Measurements from ENCODE around the gene ARPC1B. TPM values are rescaled to one million over a fixed set of nuclear protein-coding genes. Genes with fewer than 3 reads are reported as not detected.
"Not testable (repeated sequence)": the region's sequence is repeated elsewhere in the genome, so short reads cannot be mapped to it uniquely, and the experiment has no call there.

ARPC1B gene
- polyA plus RNA-seq, 4 donors = 26.5 to 47.6 (median 34.2) TPM

DNA sequence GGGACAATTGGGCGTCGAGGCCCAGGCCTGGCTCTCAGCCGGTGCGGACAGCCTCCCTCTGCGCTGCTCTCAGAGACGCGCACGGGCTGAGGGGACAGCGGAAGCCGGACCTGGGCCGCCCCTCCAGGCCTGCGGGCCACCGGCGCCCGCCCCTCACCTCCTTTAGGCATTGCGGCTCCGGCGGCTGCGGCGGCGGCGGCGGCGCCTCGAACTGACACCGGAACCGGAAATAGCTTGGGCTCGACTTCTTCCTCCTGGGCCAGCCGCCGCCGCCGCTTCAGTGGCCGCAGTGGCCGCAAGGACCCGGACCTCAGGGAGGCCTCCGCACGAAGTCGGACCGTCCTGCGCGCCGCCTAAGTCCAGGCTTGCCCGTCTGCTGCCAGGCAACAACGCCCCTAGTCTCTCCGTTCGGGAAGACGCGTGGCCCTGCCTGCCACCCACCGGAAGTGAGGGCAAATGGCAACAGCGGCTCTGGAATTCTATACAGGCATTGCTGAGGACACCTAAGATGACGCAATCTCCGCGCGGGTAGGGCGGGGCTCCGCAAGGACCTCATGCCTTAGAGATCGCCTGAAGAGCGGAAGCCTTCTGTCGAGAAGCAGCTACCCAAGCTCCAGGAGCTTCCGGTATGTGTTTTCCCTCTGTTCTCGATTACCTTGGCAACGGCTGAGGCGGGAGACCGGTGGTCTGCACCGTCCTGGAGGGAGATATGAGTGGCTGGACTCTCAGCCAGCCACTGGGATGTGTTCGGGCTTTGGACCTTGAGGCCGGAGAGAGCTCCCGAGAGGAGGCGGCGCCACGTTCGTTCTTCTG lies 34.1 kb downstream of the ARPC1B start, which contains the start of the genes BUD31 and PDAP1:
BUD31 (plus strand) TSS at position 591 of the 813 bp plus-strand sequence. CDS start 2,124 bp downstream, outside the sequence.
PDAP1 (minus strand) TSS at position 219 of the 813 bp plus-strand sequence; CDS start at position 170, 49 bp downstream.
- DNase-seq (ENCODE audit: low read depth in 4 of 4, low spot score in 3 of 4) = peak; percentile 89 to 93 (median 91)

GRCh38 chr7:99409192-99409572 lies 34.7 kb downstream of the ARPC1B start:
- no peak for DNase-seq (ENCODE audit: low read depth in 4 of 4, low spot score in 3 of 4)

- no peak for DNase-seq (ENCODE audit: low read depth in 4 of 4, low spot score in 3 of 4)
These were observed 35.3 kb downstream of the ARPC1B start for GRCh38 chr7:99409806-99410205.

GRCh38 chr7:99410635-99411034 lies 36.1 kb downstream of the ARPC1B start:
- DNase-seq (ENCODE audit: low read depth in 4 of 4, low spot score in 3 of 4) = no peak

GRCh38 chr7:99415513-99416127 lies 41.1 kb downstream of the ARPC1B start:
- DNase-seq (ENCODE audit: low read depth in 4 of 4, low spot score in 3 of 4) = not testable (repeated sequence)

- no peak for DNase-seq (ENCODE audit: low read depth in 4 of 4, low spot score in 3 of 4)
These were observed 43.7 kb downstream of the ARPC1B start for GRCh38 chr7:99418260-99418659.

GRCh38 chr7:99419323-99420021 lies 44.9 kb downstream of the ARPC1B start:
- no peak for DNase-seq (ENCODE audit: low read depth in 4 of 4, low spot score in 3 of 4)

DNA sequence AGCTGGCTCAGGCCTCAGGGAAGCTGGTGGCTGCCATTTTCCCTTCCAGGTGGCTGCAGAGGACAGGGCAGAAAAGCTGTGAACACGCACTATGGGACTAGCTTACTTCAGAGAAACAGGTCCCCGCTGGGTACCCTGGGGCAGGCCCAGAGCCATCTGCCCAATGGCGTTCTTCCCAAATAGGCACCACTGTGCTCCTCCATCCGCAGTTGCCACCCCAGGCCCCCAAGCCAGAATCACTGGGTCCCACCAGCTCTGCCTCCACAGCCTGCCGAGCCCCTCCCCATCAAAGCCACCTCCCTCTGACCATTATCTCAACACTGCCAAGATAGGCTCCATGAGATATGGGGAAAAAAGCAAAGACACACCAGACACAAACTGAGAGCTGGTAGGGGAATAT lies 45.7 kb downstream of the ARPC1B start:
- no peak for DNase-seq (ENCODE audit: low read depth in 4 of 4, low spot score in 3 of 4)

- DNase-seq (ENCODE audit: low read depth in 4 of 4, low spot score in 3 of 4) = no peak
These were observed 46.5 kb downstream of the ARPC1B start for GRCh38 chr7:99420986-99421385.

DNA sequence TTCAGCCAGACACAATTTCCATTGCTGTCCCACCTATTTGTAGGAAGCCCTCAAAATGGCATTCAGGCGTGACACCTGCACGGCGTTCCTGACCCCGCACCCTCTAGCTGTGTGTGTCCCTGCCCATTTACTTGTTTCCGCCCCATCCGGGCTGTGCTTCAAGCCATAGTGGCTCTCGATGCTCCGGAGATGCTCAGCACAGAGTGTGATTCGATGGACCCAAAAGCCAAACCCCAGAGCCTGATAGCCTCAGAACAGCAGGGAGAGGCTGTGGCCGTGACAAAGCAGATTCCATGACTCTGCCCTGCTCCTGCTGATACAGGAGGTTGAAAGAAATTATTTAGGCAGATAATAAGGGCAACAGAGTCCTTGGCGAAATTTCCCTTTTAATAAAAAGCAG lies 47.7 kb downstream of the ARPC1B start:
- no peak for DNase-seq (ENCODE audit: low read depth in 4 of 4, low spot score in 3 of 4)

- DNase-seq (ENCODE audit: low read depth in 4 of 4, low spot score in 3 of 4) = no peak
These were observed 48.1 kb downstream of the ARPC1B start for GRCh38 chr7:99422625-99423024.

GRCh38 chr7:99424932-99425730 lies 50.6 kb downstream of the ARPC1B start:
- no peak for DNase-seq (ENCODE audit: low read depth in 4 of 4, low spot score in 3 of 4)

DNA sequence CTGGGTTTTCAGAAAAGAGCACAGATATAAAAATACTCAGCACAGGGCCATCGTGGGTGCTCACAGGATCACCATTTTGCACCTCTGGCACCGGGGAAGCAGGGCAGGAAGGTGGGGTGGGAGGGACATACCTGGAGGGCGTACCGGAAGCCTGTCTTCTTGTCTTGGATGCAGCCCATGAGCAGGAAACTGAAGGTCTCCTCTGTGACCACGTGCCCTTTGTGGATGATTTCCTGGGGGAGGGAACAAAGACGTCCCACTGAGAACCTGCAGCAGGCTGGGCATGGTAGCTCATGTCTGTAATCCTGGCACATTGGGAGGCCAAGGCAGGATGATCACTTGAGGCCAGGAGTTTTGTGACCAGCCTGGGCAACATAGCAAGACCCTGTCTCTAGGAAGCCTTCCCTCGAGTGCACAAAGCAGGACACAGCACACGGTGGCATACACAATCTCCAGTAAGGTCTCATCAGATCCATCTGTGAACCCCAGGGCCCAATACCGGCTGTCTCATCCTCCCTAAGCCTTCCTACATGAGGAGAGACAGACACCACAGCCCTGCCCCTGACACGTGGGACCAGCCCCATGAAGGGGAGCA lies 54.5 kb downstream of the ARPC1B start:
- DNase-seq (ENCODE audit: low read depth in 4 of 4, low spot score in 3 of 4) = no peak

DNA sequence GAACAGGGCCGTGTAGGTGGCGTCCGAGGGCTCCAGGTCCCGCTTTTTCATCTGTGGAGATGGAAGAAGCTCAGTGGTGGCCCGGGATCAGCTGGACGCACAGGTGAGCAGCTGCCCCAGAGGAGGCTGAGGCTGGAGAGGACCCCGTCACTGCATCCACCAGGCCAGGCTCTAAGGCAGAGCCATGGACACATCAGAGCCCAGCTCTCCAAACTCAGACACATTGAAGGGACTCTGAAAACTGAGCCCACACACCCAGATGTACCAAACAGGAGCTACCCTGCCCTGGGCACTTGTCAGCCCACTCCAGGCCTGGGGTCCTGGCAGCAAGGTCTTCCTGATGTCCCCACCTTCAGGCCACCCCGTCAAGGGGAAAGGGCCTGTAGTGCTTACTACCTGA lies 55.2 kb downstream of the ARPC1B start:
- DNase-seq (ENCODE audit: low read depth in 4 of 4, low spot score in 3 of 4) = no peak

DNA sequence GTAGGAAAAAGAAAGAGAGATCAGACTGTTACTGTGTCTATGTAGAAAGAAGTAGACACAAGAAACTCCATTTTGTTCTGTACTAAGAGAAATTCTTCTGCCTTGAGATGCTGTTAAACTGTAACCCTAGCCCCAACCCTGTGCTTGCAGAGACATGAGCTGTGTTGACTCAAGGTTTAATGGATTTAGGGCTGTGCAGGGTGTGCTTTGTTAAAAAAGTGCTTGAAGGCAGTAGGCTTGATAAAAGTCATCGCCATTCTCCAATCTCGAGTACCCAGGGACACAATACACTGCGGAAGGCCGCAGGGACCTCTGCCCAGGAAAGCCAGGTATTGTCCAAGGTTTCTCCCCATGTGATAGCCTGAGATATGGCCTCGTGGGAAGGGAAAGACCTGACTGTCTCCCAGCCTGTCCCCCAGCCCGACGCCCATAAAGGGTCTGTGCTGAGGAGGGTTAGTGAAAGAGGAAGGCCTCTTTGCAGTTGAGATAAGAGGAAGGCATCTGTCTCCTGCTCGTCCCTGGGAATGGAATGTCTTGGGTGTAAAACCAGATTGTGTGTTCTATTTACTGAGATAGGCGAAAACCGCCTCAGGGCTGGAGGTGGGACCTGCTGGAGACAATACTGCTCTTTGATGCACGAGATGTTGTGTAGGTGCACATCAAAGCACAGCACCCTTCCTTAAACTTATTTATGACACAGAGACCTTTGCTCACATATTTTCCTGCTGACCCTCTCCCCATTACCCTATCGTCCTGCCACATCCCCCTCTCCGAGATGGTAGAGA lies 57.4 kb downstream of the ARPC1B start:
- DNase-seq (ENCODE audit: low read depth in 4 of 4, low spot score in 3 of 4) = not testable (repeated sequence)

DNA sequence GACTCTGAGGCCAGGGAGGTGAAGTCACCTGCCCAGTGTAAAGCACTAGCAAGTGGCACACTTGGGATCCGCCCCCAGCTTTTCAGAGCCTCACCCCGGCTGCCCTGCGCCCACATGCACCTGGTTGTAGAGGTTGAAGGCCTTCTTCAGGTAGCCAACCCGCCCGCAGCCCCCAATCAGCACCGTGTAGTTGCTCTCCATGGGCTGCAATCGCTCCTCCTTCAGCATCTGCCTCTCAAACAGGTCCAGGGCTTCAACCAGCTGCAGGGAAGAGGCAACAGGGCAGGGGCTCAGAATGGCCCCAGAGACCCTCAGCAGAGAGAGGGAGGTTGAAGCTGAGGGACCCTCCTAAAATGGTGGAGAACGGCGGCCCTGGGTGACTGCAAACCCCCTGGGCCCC lies 58.6 kb downstream of the ARPC1B start:
- DNase-seq (ENCODE audit: low read depth in 4 of 4, low spot score in 3 of 4) = no peak

GRCh38 chr7:99437946-99438572 lies 63.5 kb downstream of the ARPC1B start:
- no peak for DNase-seq (ENCODE audit: low read depth in 4 of 4, low spot score in 3 of 4)

- peak; percentile 80 to 91 (median 85) for DNase-seq (ENCODE audit: low read depth in 4 of 4, low spot score in 3 of 4)
These were observed 64.3 kb downstream of the ARPC1B start, which contains the start of the genes CPSF4 and PTCD1 for GRCh38 chr7:99438573-99439480. Gene CPSF4, plus strand, starts transcription at chr7:99438943. Its CDS starts 140 bp downstream, at chr7:99439083. Gene PTCD1, minus strand, starts transcription at chr7:99438798. Its CDS starts 3,556 bp downstream, at chr7:99435242.
